ENCODE data around the gene CTIF. TPM values are rescaled to one million over a fixed set of nuclear protein-coding genes. Genes with fewer than 3 reads are reported as not detected.
A peak's percentile ranks its signal among the peaks of the same experiment; 100 is the strongest.

Gene CTIF
- polyA plus RNA-seq, 1 donor from 2014 or later, result 50.2 TPM

DNA sequence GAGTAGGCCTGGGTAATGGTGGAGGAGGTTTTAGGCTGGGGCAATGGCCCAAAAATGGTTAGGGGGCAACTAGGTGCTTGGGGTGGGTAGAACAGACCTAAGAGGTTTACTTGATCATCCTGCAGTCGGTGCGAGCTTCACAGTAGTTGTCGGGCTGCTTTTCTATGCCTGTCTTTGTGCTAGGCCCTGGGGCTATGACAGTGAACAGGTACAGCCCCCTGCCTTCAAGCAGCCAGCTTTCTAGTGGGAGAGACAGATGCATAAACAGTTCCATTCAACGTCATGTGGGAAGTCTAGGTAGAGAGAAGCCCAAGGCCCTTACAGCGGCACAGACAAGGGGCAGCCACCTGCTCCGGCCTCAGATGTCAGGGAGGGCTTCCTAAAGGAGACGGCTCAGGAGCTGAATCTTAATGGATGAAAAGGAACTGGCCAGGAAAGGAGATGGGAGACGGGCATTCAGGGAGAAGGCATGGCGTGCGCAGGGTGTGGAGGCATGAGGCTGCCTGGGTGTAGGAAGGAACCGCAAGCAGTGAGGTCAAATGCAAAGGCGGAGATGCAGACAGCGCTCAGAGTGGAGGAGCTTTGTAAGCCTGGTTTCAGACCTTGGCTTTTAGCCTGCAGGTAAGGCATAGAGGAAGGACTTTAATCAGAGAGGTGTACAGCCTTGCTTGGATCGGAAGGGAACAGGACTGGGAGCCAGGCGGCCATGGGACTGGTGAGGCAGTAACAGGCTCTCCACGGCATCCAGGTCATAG is 6.0 kb downstream of the CTIF start:
- H3K9ac ChIP-seq (ENCODE audit: low read length), result peak overlapping the region; percentile 41
- H3K27me3 ChIP-seq (ENCODE audit: insufficient read depth, low read depth, low read length), result no peaks in the 10 kb centered on the region
- H2AFZ ChIP-seq (ENCODE audit: low read depth, low read length), result no peak overlapping the region
- H3K9me3 ChIP-seq (ENCODE audit: low read length), result no peaks in the 10 kb centered on the region
- H3K79me2 ChIP-seq (replicated peaks; ENCODE audit: insufficient read depth, low read length), result peaks cover 93% of the 10 kb centered on the region
- no peak overlapping the region for H3K4me2 ChIP-seq (ENCODE audit: low read length)
- H3K27ac ChIP-seq (ENCODE audit: low read length), result peak overlapping the region; percentile 43
- H3F3A ChIP-seq (ENCODE audit: insufficient read depth, low read length, poor library complexity, severe bottlenecking), result no peaks in the 10 kb centered on the region
- H3K36me3 ChIP-seq (ENCODE audit: insufficient read depth, low read length), result no peaks in the 10 kb centered on the region
- peak overlapping the region; percentile 54 for H3K4me3 ChIP-seq (ENCODE audit: low read length)
- H4K20me1 ChIP-seq (ENCODE audit: insufficient read depth), result peaks cover 15% of the 10 kb centered on the region
- H3K9me2 ChIP-seq (ENCODE audit: insufficient read depth, low read length), result no peaks in the 10 kb centered on the region
- TF ChIP-seq RAD21 (conservative IDR thresholded peaks at IDR 0.05) (no peak), EP300 (conservative IDR thresholded peaks at IDR 0.05; ENCODE audit: poor library complexity, severe bottlenecking) (no peak), CTCF (IDR thresholded peaks at IDR 0.05; ENCODE audit: poor library complexity, severe bottlenecking) (no peak), EZH2 (IDR thresholded peaks at IDR 0.05; ENCODE audit: borderline replicate concordance, insufficient read depth, low read length, poor library complexity, severe bottlenecking) (no peak), MXI1 (conservative IDR thresholded peaks at IDR 0.05; ENCODE audit: poor library complexity, severe bottlenecking) (no peak), POLR2AphosphoS5 (IDR thresholded peaks at IDR 0.05) (no peak), REST (IDR thresholded peaks at IDR 0.05; ENCODE audit: borderline replicate concordance) (no peak), TAF1 (IDR thresholded peaks at IDR 0.05; ENCODE audit: low read depth) (no peak), SMC3 (conservative IDR thresholded peaks at IDR 0.05; ENCODE audit: poor library complexity) (no peak)

- Histone ChIP-seq H3K27ac (ENCODE audit: low read length) (peak overlapping the region; percentile 43), H3K36me3 (ENCODE audit: insufficient read depth, low read length) (no peaks in the 10 kb centered on the region), H3K4me2 (ENCODE audit: low read length) (peak overlapping the region; percentile 49), H2AFZ (ENCODE audit: low read depth, low read length) (no peak overlapping the region), H4K20me1 (ENCODE audit: insufficient read depth) (peaks cover 15% of the 10 kb centered on the region), H3K9ac (ENCODE audit: low read length) (peak overlapping the region; percentile 41), H3K9me2 (ENCODE audit: insufficient read depth, low read length) (no peaks in the 10 kb centered on the region), H3K9me3 (ENCODE audit: low read length) (no peaks in the 10 kb centered on the region), H3K4me3 (ENCODE audit: low read length) (peak overlapping the region; percentile 54), H3K79me2 (replicated peaks; ENCODE audit: insufficient read depth, low read length) (peaks cover 97% of the 10 kb centered on the region), H3F3A (ENCODE audit: insufficient read depth, low read length, poor library complexity, severe bottlenecking) (no peaks in the 10 kb centered on the region), H3K27me3 (ENCODE audit: insufficient read depth, low read depth, low read length) (no peaks in the 10 kb centered on the region)
- TF ChIP-seq POLR2AphosphoS5 (IDR thresholded peaks at IDR 0.05) (peak; percentile 45), MXI1 (conservative IDR thresholded peaks at IDR 0.05; ENCODE audit: poor library complexity, severe bottlenecking) (peak; percentile 46), EZH2 (IDR thresholded peaks at IDR 0.05; ENCODE audit: borderline replicate concordance, insufficient read depth, low read length, poor library complexity, severe bottlenecking) (no peak), EP300 (conservative IDR thresholded peaks at IDR 0.05; ENCODE audit: poor library complexity, severe bottlenecking) (peak; percentile 41), TAF1 (IDR thresholded peaks at IDR 0.05; ENCODE audit: low read depth) (no peak)
These were observed 7.0 kb downstream of the CTIF start for GRCh38 chr18:48545757-48546321.

Measured in neural cell (in vitro differentiated cells).